ENCODE data around the gene SLC16A8.

Gene SLC16A8

DNA sequence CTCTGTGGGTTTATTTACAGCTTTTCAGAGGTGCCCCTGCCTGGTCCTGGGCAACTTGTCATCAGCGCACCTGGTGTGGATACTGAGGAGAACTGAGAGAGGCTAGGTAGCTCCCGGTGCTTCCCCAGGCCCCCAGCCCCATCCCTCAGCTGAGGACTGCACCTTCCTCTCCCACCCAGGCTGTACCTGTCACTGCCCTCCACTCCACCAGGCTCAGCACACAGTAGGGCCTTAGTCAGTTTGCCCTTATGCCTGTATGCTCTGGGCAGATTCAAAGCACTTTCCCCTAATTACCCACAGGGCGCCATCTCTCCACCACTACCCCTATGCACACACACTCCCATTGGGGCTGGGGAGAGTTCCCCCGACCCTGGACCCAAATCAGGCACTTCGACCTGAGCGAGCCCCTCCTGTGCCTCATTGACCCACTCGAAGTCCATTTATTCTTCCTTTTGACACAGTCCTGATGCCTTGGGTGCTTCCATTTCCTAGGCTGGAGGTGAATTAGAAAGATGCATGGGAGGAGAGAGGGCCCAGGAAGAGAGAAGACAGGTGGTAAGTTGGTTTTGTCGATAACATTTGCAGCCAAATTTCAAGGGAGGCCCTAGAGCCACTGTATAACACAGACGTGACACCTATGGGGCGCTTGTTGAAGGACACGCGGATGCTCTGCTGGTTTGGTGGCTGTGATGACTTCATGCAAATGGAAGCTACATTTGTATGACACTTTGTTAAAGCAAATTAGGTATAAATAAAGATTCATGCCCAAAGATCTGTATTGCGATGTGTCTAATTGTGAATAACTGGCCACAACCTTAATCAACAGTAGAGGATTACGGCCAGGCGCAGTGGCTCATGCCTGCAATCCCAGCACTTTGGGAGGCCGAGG lies 40.6 kb downstream of the SLC16A8 start:
- H3K4me1 ChIP-seq (ENCODE audit: control insufficient read depth, low read depth, low read length): no peaks in the 10 kb centered on the region
- no CpG with 5 or more reads among the region's 16 CpGs for WGBS (ENCODE audit: extremely low coverage, insufficient coverage, low lambda C conversion rate)
- H3K36me3 ChIP-seq (ENCODE audit: control insufficient read depth, insufficient read depth, low read length): no peaks in the 10 kb centered on the region
- H3K27ac ChIP-seq (ENCODE audit: low read depth, low read length): no peak overlapping the region
- H3K18ac ChIP-seq (ENCODE audit: low read length): no peak overlapping the region
- H4K8ac ChIP-seq (ENCODE audit: low read depth, low read length): no peak overlapping the region
- DNase-seq: peak; percentile 58
- no peak overlapping the region for H3K56ac ChIP-seq (ENCODE audit: low read length)
- H3K4ac ChIP-seq (ENCODE audit: low read depth, low read length): no peak overlapping the region
- no peak overlapping the region for H3K4me2 ChIP-seq (ENCODE audit: low read length)
- no peak overlapping the region for H4K5ac ChIP-seq (ENCODE audit: low read length)
- H3K79me1 ChIP-seq (ENCODE audit: low read length): no peaks in the 10 kb centered on the region
- no peak overlapping the region for H3K9ac ChIP-seq (ENCODE audit: low read length)
- H2BK5ac ChIP-seq (ENCODE audit: low read length): no peak overlapping the region
- no peak overlapping the region for H2BK15ac ChIP-seq (replicated peaks; ENCODE audit: low read depth)
- H3K27me3 ChIP-seq (ENCODE audit: insufficient read depth, low read length, poor library complexity): no peaks in the 10 kb centered on the region
- H3K4me3 ChIP-seq (ENCODE audit: low read length): no peak overlapping the region
- H3K79me2 ChIP-seq (ENCODE audit: control insufficient read depth, insufficient read depth, low read length): no peaks in the 10 kb centered on the region
- H2AK5ac ChIP-seq (ENCODE audit: low read length): no peak overlapping the region
- no peak overlapping the region for H2BK120ac ChIP-seq (ENCODE audit: low read depth, low read length)
- H3K23ac ChIP-seq (ENCODE audit: low read length): no peak overlapping the region

DNA sequence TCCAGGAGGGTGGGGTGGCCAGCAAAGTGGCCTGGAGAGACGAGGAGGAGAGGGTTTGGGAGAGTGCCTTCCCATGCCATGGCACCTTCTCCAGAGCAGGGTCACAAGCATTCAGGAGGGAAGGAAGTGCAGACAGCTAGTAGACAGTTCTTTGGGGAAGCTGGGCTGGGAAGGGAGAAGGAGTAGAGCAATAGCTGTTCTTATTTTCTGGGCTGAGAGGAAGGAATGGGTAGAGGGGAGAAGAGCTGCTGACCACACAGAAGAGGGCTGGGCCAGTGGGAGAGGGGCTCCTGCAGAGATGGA lies 41.5 kb downstream of the SLC16A8 start:
- Histone ChIP-seq H3K4me2 (ENCODE audit: low read length) (no peak overlapping the region), H4K5ac (ENCODE audit: low read length) (no peak overlapping the region), H3K9ac (ENCODE audit: low read length) (no peak overlapping the region), H3K36me3 (ENCODE audit: control insufficient read depth, insufficient read depth, low read length) (no peaks in the 10 kb centered on the region), H3K18ac (ENCODE audit: low read length) (no peak overlapping the region), H4K8ac (ENCODE audit: low read depth, low read length) (no peak overlapping the region), H2AK5ac (ENCODE audit: low read length) (no peak overlapping the region), H3K56ac (ENCODE audit: low read length) (no peak overlapping the region), H3K79me2 (ENCODE audit: control insufficient read depth, insufficient read depth, low read length) (no peaks in the 10 kb centered on the region), H3K4me1 (ENCODE audit: control insufficient read depth, low read depth, low read length) (no peaks in the 10 kb centered on the region), H2BK120ac (ENCODE audit: low read depth, low read length) (no peak overlapping the region), H3K4me3 (ENCODE audit: low read length) (no peak overlapping the region), H2BK15ac (replicated peaks; ENCODE audit: low read depth) (no peak overlapping the region), H2BK5ac (ENCODE audit: low read length) (no peak overlapping the region), H3K23ac (ENCODE audit: low read length) (no peak overlapping the region), H3K27ac (ENCODE audit: low read depth, low read length) (no peak overlapping the region), H3K79me1 (ENCODE audit: low read length) (no peaks in the 10 kb centered on the region), H3K4ac (ENCODE audit: low read depth, low read length) (no peak overlapping the region), H3K27me3 (ENCODE audit: insufficient read depth, low read length, poor library complexity) (no peaks in the 10 kb centered on the region)
- DNase-seq: no peak
- no CpG with 5 or more reads among the region's 1 CpG for WGBS (ENCODE audit: extremely low coverage, insufficient coverage, low lambda C conversion rate)

DNA sequence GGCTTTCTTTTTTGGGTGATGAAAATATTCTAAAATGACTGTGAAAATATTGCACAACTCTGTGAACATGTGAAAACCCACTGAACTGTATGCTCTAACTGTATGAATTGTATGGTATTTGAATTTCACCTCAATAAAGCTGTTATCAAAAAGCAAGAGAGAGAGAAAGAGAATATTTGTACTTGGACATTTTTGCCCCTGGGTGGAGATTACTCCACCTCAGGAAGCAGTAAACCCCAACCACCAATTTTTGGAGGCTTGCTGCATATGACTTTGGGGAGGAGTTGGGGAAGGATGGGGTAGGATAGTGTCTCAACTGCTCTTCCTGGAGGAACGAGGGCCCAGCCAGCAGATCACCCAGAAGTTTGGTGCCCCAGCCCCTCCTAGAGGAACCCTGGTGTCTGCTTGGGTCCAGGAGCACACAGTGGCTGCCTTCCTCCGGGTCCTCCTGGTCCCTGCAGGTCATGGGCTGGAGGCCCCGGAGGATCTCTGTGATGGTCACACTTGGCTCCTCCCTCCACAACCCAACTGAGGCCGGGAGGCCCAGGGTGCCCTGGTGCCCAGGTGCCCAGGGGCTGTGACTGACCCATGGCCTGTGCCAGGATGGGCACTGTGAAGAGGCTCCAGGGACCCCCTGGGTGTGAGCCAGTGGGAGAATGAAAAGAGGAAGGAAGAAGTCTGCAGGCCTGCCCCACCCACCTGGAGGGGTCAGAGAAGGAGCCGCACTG lies 42.1 kb downstream of the SLC16A8 start:
- no peak overlapping the region for H3K4ac ChIP-seq (ENCODE audit: low read depth, low read length)
- no peak overlapping the region for H3K56ac ChIP-seq (ENCODE audit: low read length)
- no peak overlapping the region for H3K18ac ChIP-seq (ENCODE audit: low read length)
- no peak overlapping the region for H3K4me3 ChIP-seq (ENCODE audit: low read length)
- H2BK120ac ChIP-seq (ENCODE audit: low read depth, low read length): no peak overlapping the region
- H3K36me3 ChIP-seq (ENCODE audit: control insufficient read depth, insufficient read depth, low read length): no peaks in the 10 kb centered on the region
- H3K27ac ChIP-seq (ENCODE audit: low read depth, low read length): no peak overlapping the region
- no peaks in the 10 kb centered on the region for H3K79me1 ChIP-seq (ENCODE audit: low read length)
- no peak overlapping the region for H2BK5ac ChIP-seq (ENCODE audit: low read length)
- DNase-seq: no peak
- no peak overlapping the region for H3K23ac ChIP-seq (ENCODE audit: low read length)
- H3K9ac ChIP-seq (ENCODE audit: low read length): no peak overlapping the region
- H3K4me1 ChIP-seq (ENCODE audit: control insufficient read depth, low read depth, low read length): no peaks in the 10 kb centered on the region
- no peaks in the 10 kb centered on the region for H3K79me2 ChIP-seq (ENCODE audit: control insufficient read depth, insufficient read depth, low read length)
- no peaks in the 10 kb centered on the region for H3K27me3 ChIP-seq (ENCODE audit: insufficient read depth, low read length, poor library complexity)
- H2BK15ac ChIP-seq (replicated peaks; ENCODE audit: low read depth): no peak overlapping the region
- no peak overlapping the region for H2AK5ac ChIP-seq (ENCODE audit: low read length)
- WGBS (ENCODE audit: extremely low coverage, insufficient coverage, low lambda C conversion rate): no CpG with 5 or more reads among the region's 5 CpGs
- no peak overlapping the region for H3K4me2 ChIP-seq (ENCODE audit: low read length)
- no peak overlapping the region for H4K5ac ChIP-seq (ENCODE audit: low read length)
- no peak overlapping the region for H4K8ac ChIP-seq (ENCODE audit: low read depth, low read length)

DNA sequence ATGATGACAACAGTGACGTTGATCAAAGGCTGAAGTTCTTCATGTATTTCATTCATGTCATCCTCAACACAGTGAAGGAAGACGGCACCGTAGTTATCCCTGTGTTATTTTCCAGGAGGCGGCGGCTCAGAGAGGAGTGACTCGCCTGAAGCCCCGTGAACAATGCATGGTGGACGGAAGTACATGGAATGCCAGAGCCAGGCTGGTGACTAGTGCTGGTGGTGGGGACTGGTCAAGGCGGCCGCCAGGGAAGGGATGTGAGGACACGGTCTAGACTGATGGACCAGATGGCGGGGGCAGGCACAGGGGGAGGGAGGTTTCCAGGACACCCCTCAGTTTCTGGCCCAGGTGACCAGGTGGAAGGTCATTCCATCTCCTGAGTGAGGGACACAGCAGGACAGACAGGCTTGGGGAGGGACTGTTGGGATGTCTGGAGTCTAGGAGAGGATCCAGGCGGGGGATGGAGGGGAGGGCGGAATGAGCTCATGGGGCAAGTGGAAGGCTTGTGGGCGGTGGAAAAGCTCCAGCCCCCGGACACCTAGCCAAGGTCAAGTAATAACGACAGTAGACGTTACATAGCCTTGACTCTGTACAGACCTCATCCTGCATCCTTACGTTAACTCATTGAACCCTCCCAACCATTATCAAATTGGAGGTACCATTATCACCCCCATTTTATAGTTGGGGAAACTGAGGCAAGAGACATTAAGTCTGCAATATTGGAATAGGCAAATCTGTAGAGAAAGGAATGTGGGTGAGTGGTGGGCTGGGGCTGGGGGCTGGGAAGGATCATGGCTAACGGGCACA lies 42.8 kb downstream of the SLC16A8 start:
- H3K4ac ChIP-seq (ENCODE audit: low read depth, low read length): no peak overlapping the region
- H3K23ac ChIP-seq (ENCODE audit: low read length): no peak overlapping the region
- H3K4me1 ChIP-seq (ENCODE audit: control insufficient read depth, low read depth, low read length): no peaks in the 10 kb centered on the region
- no peak overlapping the region for H2BK5ac ChIP-seq (ENCODE audit: low read length)
- DNase-seq: no peak
- H4K8ac ChIP-seq (ENCODE audit: low read depth, low read length): no peak overlapping the region
- no CpG with 5 or more reads among the region's 20 CpGs for WGBS (ENCODE audit: extremely low coverage, insufficient coverage, low lambda C conversion rate)
- H3K79me1 ChIP-seq (ENCODE audit: low read length): no peaks in the 10 kb centered on the region
- no peak overlapping the region for H3K4me3 ChIP-seq (ENCODE audit: low read length)
- H3K27ac ChIP-seq (ENCODE audit: low read depth, low read length): no peak overlapping the region
- no peak overlapping the region for H3K9ac ChIP-seq (ENCODE audit: low read length)
- H3K56ac ChIP-seq (ENCODE audit: low read length): no peak overlapping the region
- no peaks in the 10 kb centered on the region for H3K27me3 ChIP-seq (ENCODE audit: insufficient read depth, low read length, poor library complexity)
- H3K36me3 ChIP-seq (ENCODE audit: control insufficient read depth, insufficient read depth, low read length): no peaks in the 10 kb centered on the region
- no peak overlapping the region for H2BK120ac ChIP-seq (ENCODE audit: low read depth, low read length)
- H3K4me2 ChIP-seq (ENCODE audit: low read length): no peak overlapping the region
- H3K18ac ChIP-seq (ENCODE audit: low read length): no peak overlapping the region
- no peaks in the 10 kb centered on the region for H3K79me2 ChIP-seq (ENCODE audit: control insufficient read depth, insufficient read depth, low read length)
- no peak overlapping the region for H2AK5ac ChIP-seq (ENCODE audit: low read length)
- H4K5ac ChIP-seq (ENCODE audit: low read length): no peak overlapping the region
- no peak overlapping the region for H2BK15ac ChIP-seq (replicated peaks; ENCODE audit: low read depth)

DNA sequence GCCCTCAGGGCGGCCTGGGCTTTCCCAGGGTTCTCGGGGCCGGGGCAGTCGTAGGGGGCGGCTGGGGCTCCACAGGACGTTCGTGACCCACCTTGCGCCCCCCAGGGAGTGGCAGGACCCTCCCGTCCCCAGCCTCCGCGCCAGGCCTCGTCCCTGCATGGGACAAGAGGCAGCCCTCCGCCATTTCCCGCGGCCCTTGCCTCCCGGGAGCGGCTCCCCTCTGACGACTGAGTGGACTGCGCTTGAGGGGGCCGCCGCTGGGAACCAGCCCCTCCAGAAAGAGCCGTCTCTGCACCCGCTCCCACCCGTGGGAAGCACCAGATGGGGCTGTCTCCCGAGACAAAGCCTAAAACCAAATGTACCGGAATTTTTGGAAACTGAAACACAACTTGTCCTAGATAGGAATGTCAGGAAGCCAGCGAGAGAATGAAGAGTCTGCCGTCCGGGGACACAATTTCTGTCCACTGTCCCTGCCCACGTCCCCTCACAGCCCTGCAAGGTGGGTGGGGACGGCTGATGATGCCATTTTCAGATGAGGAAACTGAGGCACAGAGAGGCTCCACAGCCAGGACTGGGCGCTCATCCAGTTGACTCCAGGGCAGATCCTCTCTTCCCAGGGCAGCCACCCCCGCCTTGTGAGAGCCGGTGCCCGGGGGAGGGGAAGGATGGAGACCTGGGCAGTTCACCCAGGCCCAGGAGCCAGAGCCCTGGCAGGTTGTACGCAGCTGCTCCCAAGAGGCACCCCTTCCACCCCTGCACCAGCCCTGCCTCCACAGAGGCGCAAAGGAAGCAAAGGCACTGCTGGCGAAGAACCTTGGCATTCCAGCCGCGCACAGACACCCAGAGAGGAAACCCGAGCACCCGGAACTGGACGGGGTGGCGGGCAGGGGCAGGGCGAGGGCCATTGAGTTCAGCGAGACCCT lies 44.8 kb downstream of the SLC16A8 start:
- H4K8ac ChIP-seq (ENCODE audit: low read depth, low read length): no peak overlapping the region
- WGBS (ENCODE audit: extremely low coverage, insufficient coverage, low lambda C conversion rate): no CpG with 5 or more reads among the region's 46 CpGs
- H3K27ac ChIP-seq (ENCODE audit: low read depth, low read length): no peak overlapping the region
- H3K4me1 ChIP-seq (ENCODE audit: control insufficient read depth, low read depth, low read length): peaks cover 2% of the 10 kb centered on the region
- no peak overlapping the region for H3K18ac ChIP-seq (ENCODE audit: low read length)
- no peaks in the 10 kb centered on the region for H3K79me1 ChIP-seq (ENCODE audit: low read length)
- no peak overlapping the region for H2BK120ac ChIP-seq (ENCODE audit: low read depth, low read length)
- H3K56ac ChIP-seq (ENCODE audit: low read length): no peak overlapping the region
- H3K27me3 ChIP-seq (ENCODE audit: insufficient read depth, low read length, poor library complexity): no peaks in the 10 kb centered on the region
- H2BK15ac ChIP-seq (replicated peaks; ENCODE audit: low read depth): no peak overlapping the region
- H2AK5ac ChIP-seq (ENCODE audit: low read length): no peak overlapping the region
- DNase-seq: no peak
- H3K4ac ChIP-seq (ENCODE audit: low read depth, low read length): no peak overlapping the region
- no peak overlapping the region for H4K5ac ChIP-seq (ENCODE audit: low read length)
- H3K4me2 ChIP-seq (ENCODE audit: low read length): no peak overlapping the region
- no peak overlapping the region for H3K9ac ChIP-seq (ENCODE audit: low read length)
- H3K4me3 ChIP-seq (ENCODE audit: low read length): no peak overlapping the region
- H3K79me2 ChIP-seq (ENCODE audit: control insufficient read depth, insufficient read depth, low read length): no peaks in the 10 kb centered on the region
- H3K36me3 ChIP-seq (ENCODE audit: control insufficient read depth, insufficient read depth, low read length): no peaks in the 10 kb centered on the region
- H2BK5ac ChIP-seq (ENCODE audit: low read length): no peak overlapping the region
- H3K23ac ChIP-seq (ENCODE audit: low read length): no peak overlapping the region

All from mesendoderm (in vitro differentiated cells).